Measurements from ENCODE around the gene MYT1. TPM values are rescaled to one million over a fixed set of nuclear protein-coding genes. Genes with fewer than 3 reads are reported as not detected.

MYT1 gene
- total and polyA plus RNA-seq, 4 donors = under 0.01 to 6.5 (median 0.08) TPM

GRCh38 chr20:64231621-64232550, 67.6 kb downstream of the MYT1 start (continued):
- TF ChIP-seq CTCF (IDR thresholded peaks at IDR 0.05; ENCODE audit: low read depth, low read length, missing input control) (no peak), GABPA (IDR thresholded peaks at IDR 0.05 in 1 of 2, conservative IDR thresholded peaks at IDR 0.05 in 1 of 2) (no peak)

- peaks cover 19 to 30% (median 28%) of the 10 kb centered on the region in 4 donors for H3K4me1 ChIP-seq (ENCODE audit: control insufficient read depth in 4 of 4, insufficient read depth in 4 of 4, low read length in 3 of 4)
- H3K27ac ChIP-seq (ENCODE audit: low read depth in 1 of 2, low read length in 2 of 2) = no peak overlapping the region
- no peaks in the 10 kb centered on the region for H3K9me3 ChIP-seq (ENCODE audit: control insufficient read depth in 4 of 4, low read length in 3 of 4)
- TF ChIP-seq NR2F2 (IDR thresholded peaks at IDR 0.05) (no peak), CTCF (IDR thresholded peaks at IDR 0.05; ENCODE audit: low read depth, low read length, missing input control) (no peak), YY1 (IDR thresholded peaks at IDR 0.05) (no peak), MAX (IDR thresholded peaks at IDR 0.05) (no peak), RXRA (IDR thresholded peaks at IDR 0.05) (no peak), RAD21 (IDR thresholded peaks at IDR 0.05) (no peak), FOXA2 (IDR thresholded peaks at IDR 0.05) (no peak), HNF4G (IDR thresholded peaks at IDR 0.05) (no peak), JUND (IDR thresholded peaks at IDR 0.05) (no peak), HNF4A (conservative IDR thresholded peaks at IDR 0.05) (no peak), SP1 (IDR thresholded peaks at IDR 0.05) (no peak), ZBTB33 (IDR thresholded peaks at IDR 0.05) (no peak), TAF1 (conservative IDR thresholded peaks at IDR 0.05) (no peak), GABPA (IDR thresholded peaks at IDR 0.05 in 1 of 2, conservative IDR thresholded peaks at IDR 0.05 in 1 of 2) (no peak), EGR1 (IDR thresholded peaks at IDR 0.05; ENCODE audit: low read depth in 2 of 2) (no peak)
- H3K4me3 ChIP-seq (ENCODE audit: low read depth in 1 of 3, low read length in 3 of 3) = no peak overlapping the region
- no peak overlapping the region for H3K9ac ChIP-seq (ENCODE audit: low read depth in 1 of 2, low read length in 2 of 2)
- WGBS = 49% methylated on average over 3 of the region's 3 CpGs
- no peaks in the 10 kb centered on the region for H3K27me3 ChIP-seq (ENCODE audit: control insufficient read depth in 4 of 4, insufficient read depth in 4 of 4, low read length in 3 of 4)
- DNase-seq (ENCODE audit: low spot score) = no peak
- H3K36me3 ChIP-seq (ENCODE audit: control insufficient read depth in 4 of 4, insufficient read depth in 3 of 4, low read depth in 1 of 4, low read length in 3 of 4) = no peaks in the 10 kb centered on the region
Observed at GRCh38 chr20:64232794-64233193, 68.5 kb downstream of the MYT1 start.
